Adrenal gland (tissue), 12 donors: ENCODE data around the gene ANKS1A. TPM values are rescaled to one million over a fixed set of nuclear protein-coding genes. Genes with fewer than 3 reads are reported as not detected.
A peak's percentile ranks its signal among the peaks of the same experiment; 100 is the strongest.

Experiments used
- DNase-seq, 7 donors: peaks; one replicate each; pipeline ENCODE4 v3.0.0-alpha.2; 2019 to 2020
- H3K27ac ChIP-seq, 5 donors: fragments of 200-600 bp; sonication (generic) in 4 of 5; 1 replicate in 3 of 5; 2 replicates in 2 of 5; pipeline versions ENCODE4 v1.5.1 to v1.8.0; 2016 to 2020; ENCODE audit warnings: mild to moderate bottlenecking in 1 of 5
- H3K27me3 ChIP-seq: fragments of 200-600 bp; 2 replicates; pipeline ENCODE4 v1.8.0; 2021
- H3K36me3 ChIP-seq, 2 donors: fragments of 200-600 bp; replicated peaks in 1 of 2; 1 replicate in 1 of 2; 2 replicates in 1 of 2; pipeline versions ENCODE4 v1.5.1 to v1.8.0; 2018 to 2022
- H3K4me1 ChIP-seq, 2 donors: fragments of 200-600 bp; replicated peaks in 1 of 2; 1 replicate in 1 of 2; 2 replicates in 1 of 2; pipeline versions ENCODE4 v1.5.1 to v1.8.0; 2018 to 2021
- H3K4me3 ChIP-seq, 4 donors: fragments of 200-600 bp; sonication (generic) in 3 of 4; one replicate each; pipeline ENCODE4 v1.5.1; 2016 to 2018
- H3K9me3 ChIP-seq, 3 donors: fragments of 200-600 bp; sonication (generic) in 1 of 3; replicated peaks in 1 of 3; 1 replicate in 2 of 3; 2 replicates in 1 of 3; pipeline versions ENCODE4 v1.5.1 to v1.8.0; 2016 to 2021
- CTCF ChIP-seq, 6 experiments: fragments of 450-650 bp in 4 of 6; fragments of 200-600 bp in 2 of 6; sonication (generic) in 1 of 6; IDR thresholded peaks; 1 replicate in 5 of 6; 2 replicates in 1 of 6; pipeline versions ENCODE4 v1.5.1 to v1.8.0; 2016 to 2021; ENCODE audit warnings: antibody characterized with exemption in 6 of 6, mild to moderate bottlenecking in 2 of 6, moderate library complexity in 1 of 6
- POLR2A ChIP-seq, 2 donors: fragments of 450-650 bp; IDR thresholded peaks; one replicate each; pipeline ENCODE4 v1.6.1; 2017; ENCODE audit warnings: antibody characterized with exemption in 2 of 2, mild to moderate bottlenecking in 2 of 2, moderate library complexity in 1 of 2
- WGBS, 4 donors: extraction: QIAGEN DNeasy Blood & Tissue Kit in 2 of 4; methylation state at CpG; one replicate each; pipeline versions ENCODE4 v1.1.5 to v1.1.7; 2013 to 2017; 5-methylcytosine and 5-hydroxymethylcytosine counted together
- intact Hi-C, 2 donors: fragments of 100-400 bp; cut with DNase I; formaldehyde crosslinking; loops; one replicate each; pipeline versions ENCODE4 v1.14.1 to v1.15.0; 2022 to 2023
- polyA plus RNA-seq, 3 donors: library from polyadenylated mRNA; stranded (reverse); fragments of 200-250 nt in 2 of 3; fragments of 350-450 nt in 1 of 3; fragmentation: Illumina TruSeq in 1 of 3; extraction: RNeasy Lipid Tissue Mini Kit (QIAGEN cat#74804) in 1 of 3; gene quantifications; one replicate each; pipeline ENCODE4 v1.2.3, GENCODE V29; 2013 to 2014
- total RNA-seq, 9 donors: library from RNA; depleted of rRNA in 4 of 9; stranded (reverse); fragments of >200 nt in 4 of 9; fragments of 120-200 nt in 1 of 9; fragmentation: NEBNext Ultra II Directional in 1 of 9; extraction: Animal tissue kit (Norgen Biotek cat#: 25700) in 1 of 9; gene quantifications; one replicate each; pipeline versions ENCODE4 v1.1.0 to v1.2.4, GENCODE V29; 2013 to 2023
- donor health status: healthy with polysubstance abuse.
- donor health status: Bipolar disorder and iron deficiency.
- donor health status: DM: yes; HTN: yes; CAD: no.
- donor health status: DM: no; HTN: no; CAD: no.
- donor health status: DM: no; HTN: no; CAD: no.
- donor health status: DM: yes; HTN: yes; CAD: no.

ANKS1A gene
- total and polyA plus RNA-seq, 12 donors, result 11.7 to 68.0 (median 42.4) TPM

GRCh38 chr6:35068644-35069043 lies 179.6 kb downstream of the ANKS1A start:
- peak in 1 of 2 donors; percentile 36 for TF ChIP-seq POLR2A (IDR thresholded peaks at IDR 0.05)
- peak in 1 of 6 experiments; percentile 1 for TF ChIP-seq CTCF (IDR thresholded peaks at IDR 0.05)
- Histone ChIP-seq H3K4me3 (no peak overlapping the region), H3K27me3 (no peaks in the 10 kb centered on the region), H3K4me1 (peaks cover 10 to 15% of the 10 kb centered on the region in 2 donors), H3K36me3 (peaks cover 0 to 55% of the 10 kb centered on the region in 2 donors), H3K27ac (peak overlapping the region; percentile 49 to 78 (median 67)), H3K9me3 (no peaks in the 10 kb centered on the region)
- DNase-seq, result peak in 6 of 7 donors; percentile 44 to 85 (median 72)
- 58 to 64% (median 61%) methylated on average over 7 of the region's 7 CpGs for WGBS, 4 donors
- intact Hi-C loops, result loop anchor here in 1 of 2 donors (10.0 kb wide), 1 partner anchor 66 kb away; no protein-coding TSS in a partner anchor

DNA sequence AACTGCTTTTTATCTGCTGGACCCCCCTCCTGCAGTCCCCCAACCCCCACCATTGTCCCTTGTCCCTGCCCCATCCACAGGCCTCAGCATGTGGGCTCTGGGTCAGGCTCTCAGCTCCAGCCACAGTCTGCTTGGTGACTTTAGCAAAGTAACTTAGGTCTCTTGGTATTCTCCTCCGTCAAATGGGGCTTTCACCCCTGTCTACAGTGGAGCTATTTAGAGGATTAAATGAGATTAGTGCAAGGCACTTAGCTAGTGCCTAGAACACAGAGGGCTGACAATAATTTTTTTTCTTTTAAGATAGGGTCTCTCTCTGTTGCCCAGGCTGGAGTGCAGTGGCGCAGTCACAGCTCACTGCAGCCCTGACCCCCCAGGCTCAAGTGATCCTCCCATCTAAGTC lies 180.2 kb downstream of the ANKS1A start:
- Histone ChIP-seq H3K9me3 (no peaks in the 10 kb centered on the region), H3K27ac (peak overlapping the region in 2 of 5 donors; percentile 49 to 78), H3K27me3 (no peaks in the 10 kb centered on the region), H3K4me1 (peaks cover 10 to 15% of the 10 kb centered on the region in 2 donors), H3K4me3 (no peak overlapping the region), H3K36me3 (peaks cover 0 to 53% of the 10 kb centered on the region in 2 donors)
- TF ChIP-seq CTCF (IDR thresholded peaks at IDR 0.05) (no peak), POLR2A (IDR thresholded peaks at IDR 0.05) (no peak)
- WGBS, 4 donors, result 93 to 98% (median 97%) methylated on average over 2 of the region's 2 CpGs
- intact Hi-C loops, result loop anchor here in 1 of 2 donors (10.0 kb wide), 1 partner anchor 66 kb away; no protein-coding TSS in a partner anchor
- DNase-seq, result no peak

DNA sequence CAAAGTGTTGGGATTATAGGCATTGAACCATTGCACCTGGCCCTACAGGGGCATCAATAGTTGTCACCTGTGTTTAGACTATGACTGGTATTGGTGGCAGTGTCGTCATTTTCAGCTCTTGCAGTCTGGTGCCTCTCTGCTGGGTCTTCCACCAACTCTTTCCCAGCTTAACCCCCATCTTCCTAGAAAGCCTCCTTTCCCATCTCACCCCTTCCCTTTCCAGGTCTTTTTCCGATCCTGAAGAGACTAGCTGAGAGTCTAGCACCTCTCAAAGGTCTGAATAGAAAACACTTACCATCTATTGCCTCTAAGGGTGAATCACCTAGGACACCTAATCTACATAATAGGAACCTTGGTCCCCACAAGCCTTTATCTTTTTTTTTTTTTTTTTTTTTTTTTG lies 181.1 kb downstream of the ANKS1A start:
- peaks cover 0 to 46% of the 10 kb centered on the region in 2 donors for H3K36me3 ChIP-seq
- intact Hi-C loops, result no loop called here
- H3K9me3 ChIP-seq, result no peaks in the 10 kb centered on the region
- no peak overlapping the region for H3K4me3 ChIP-seq
- peaks cover 10 to 15% of the 10 kb centered on the region in 2 donors for H3K4me1 ChIP-seq
- H3K27me3 ChIP-seq, result no peaks in the 10 kb centered on the region
- no peak overlapping the region for H3K27ac ChIP-seq
- no peak for DNase-seq
- 91 to 97% (median 92%) methylated on average over 2 of the region's 2 CpGs for WGBS, 4 donors
- no peak for TF ChIP-seq CTCF (IDR thresholded peaks at IDR 0.05)
- no peak for TF ChIP-seq POLR2A (IDR thresholded peaks at IDR 0.05)

DNA sequence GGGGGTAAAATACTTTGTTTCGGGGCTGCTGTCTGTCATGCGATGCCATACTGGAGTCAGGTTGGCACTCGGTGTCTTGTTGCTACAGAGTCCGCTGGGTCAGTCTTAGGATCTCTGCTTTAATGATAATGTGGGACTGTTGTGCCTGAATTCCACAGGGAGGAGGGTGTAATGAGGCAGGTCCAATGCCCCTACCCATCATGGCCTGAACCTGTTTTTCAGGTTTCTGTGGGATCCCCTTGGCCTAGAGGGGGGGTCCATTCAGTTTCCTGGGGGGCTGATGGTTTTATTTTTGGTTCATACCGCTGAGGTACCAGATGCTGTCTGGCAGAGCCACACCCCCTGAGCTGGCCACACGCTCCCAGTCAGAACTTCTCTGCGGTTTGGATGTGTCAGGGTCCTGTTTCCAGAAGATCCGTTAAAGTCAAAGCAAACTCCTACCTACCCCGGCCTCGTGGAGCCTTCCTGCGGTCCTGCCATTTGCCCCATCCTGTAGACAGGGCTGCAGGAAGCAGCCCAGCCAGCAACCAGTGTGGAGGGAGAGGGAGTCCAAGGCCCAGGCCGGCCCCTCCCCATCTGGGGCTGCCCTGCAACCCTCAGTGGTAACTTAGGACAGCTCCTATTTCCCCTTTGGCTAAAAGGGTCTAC lies 182.4 kb downstream of the ANKS1A start:
- peaks cover 0 to 36% of the 10 kb centered on the region in 2 donors for H3K36me3 ChIP-seq

More for the DNA sequence above, 182.4 kb downstream of the ANKS1A start:
- peaks cover 10 to 15% of the 10 kb centered on the region in 2 donors for H3K4me1 ChIP-seq
- no peaks in the 10 kb centered on the region for H3K27me3 ChIP-seq
- WGBS, 4 donors, result 88 to 93% (median 91%) methylated on average over 11 to 12 of the region's 12 CpGs
- H3K27ac ChIP-seq, result no peak overlapping the region
- no peak for TF ChIP-seq POLR2A (IDR thresholded peaks at IDR 0.05)
- TF ChIP-seq CTCF (IDR thresholded peaks at IDR 0.05), result no peak
- no peaks in the 10 kb centered on the region for H3K9me3 ChIP-seq
- DNase-seq, result no peak
- H3K4me3 ChIP-seq, result no peak overlapping the region
- intact Hi-C loops, result no loop called here
